ENCODE data around the gene CD1E. TPM values are rescaled to one million over a fixed set of nuclear protein-coding genes. Genes with fewer than 3 reads are reported as not detected.

The CD1E gene
- total RNA-seq, 2 donors from 2014 or later = 0.78 TPM; not detected in 1

DNA sequence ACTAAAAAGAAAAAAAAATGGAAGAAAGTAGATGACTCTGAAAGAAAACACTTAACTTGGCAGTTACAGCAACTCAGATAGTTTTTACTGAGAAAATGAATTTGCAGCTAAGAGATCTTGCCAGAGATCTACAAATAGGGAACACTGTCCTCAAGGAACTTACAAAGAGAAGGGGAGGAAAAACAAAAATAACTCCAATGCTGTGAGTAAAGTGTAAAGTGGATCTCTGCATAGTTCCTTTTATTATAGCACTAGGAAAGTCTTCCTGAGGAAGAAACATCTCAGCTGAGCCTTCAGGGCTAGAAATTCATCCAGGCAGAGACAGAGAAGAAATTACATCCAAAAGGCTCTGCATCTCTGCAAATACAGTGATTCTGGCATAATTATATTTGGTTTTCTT, 26.2 kb upstream of the CD1E start:
- no peak overlapping the region for H3K4me3 ChIP-seq
- H3K4me1 ChIP-seq = no peaks in the 10 kb centered on the region
- ATAC-seq = no peak
- intact Hi-C loops (cut with DNase I) = no loop called here
- H3K36me3 ChIP-seq (replicated peaks in 1 of 2; ENCODE audit: insufficient read depth in 1 of 2, low read depth in 2 of 2) = no peaks in the 10 kb centered on the region
- no peaks in the 10 kb centered on the region for H3K9me3 ChIP-seq
- no peaks in the 10 kb centered on the region for H3K27me3 ChIP-seq
- TF ChIP-seq CTCF (IDR thresholded peaks at IDR 0.05) = no peak
- no peak for TF ChIP-seq POLR2A (IDR thresholded peaks at IDR 0.05)
- DNase-seq = no peak
- H3K27ac ChIP-seq = no peak overlapping the region

GRCh38 chr1:158328426-158328825, 25.3 kb upstream of the CD1E start:
- Histone ChIP-seq H3K27me3 (no peaks in the 10 kb centered on the region), H3K27ac (no peak overlapping the region), H3K4me1 (no peaks in the 10 kb centered on the region), H3K9me3 (no peaks in the 10 kb centered on the region), H3K36me3 (replicated peaks in 1 of 2; ENCODE audit: insufficient read depth in 1 of 2, low read depth in 2 of 2) (no peaks in the 10 kb centered on the region), H3K4me3 (no peak overlapping the region)
- WGBS, 2 donors = 55 to 60% methylated on average over 3 of the region's 3 CpGs
- no peak for DNase-seq
- intact Hi-C loops (cut with DNase I) = no loop called here
- TF ChIP-seq POLR2A (IDR thresholded peaks at IDR 0.05) (no peak), CTCF (IDR thresholded peaks at IDR 0.05) (no peak)
- ATAC-seq = no peak

DNA sequence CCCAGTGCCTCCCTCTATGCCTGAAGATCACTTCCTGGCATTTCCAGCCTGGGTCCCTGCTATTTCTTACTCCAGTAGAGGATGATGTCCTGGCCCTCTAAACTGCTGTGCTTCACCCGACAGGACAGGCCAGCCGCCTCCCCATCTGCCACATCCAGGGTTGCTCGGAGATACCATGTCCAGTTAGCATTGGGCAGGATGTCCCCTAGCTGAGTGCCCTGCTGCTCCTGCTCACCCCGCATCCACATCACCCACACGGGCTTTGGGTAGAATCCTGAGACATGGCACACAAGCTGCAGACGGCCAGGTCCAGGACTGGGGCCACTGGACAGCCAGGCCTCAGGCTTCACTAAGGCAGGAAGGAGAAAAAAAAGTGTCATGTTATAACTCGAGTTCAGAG, 24.4 kb upstream of the CD1E start:
- 68 to 69% methylated on average over 5 to 7 of the region's 7 CpGs for WGBS, 2 donors
- no peak for ATAC-seq

GRCh38 chr1:158329733-158330132, 24.0 kb upstream of the CD1E start:
- intact Hi-C loops (cut with DNase I) = no loop called here
- no peak overlapping the region for H3K4me3 ChIP-seq
- no peaks in the 10 kb centered on the region for H3K27me3 ChIP-seq
- ATAC-seq (no peak), DNase-seq (no peak)
- H3K4me1 ChIP-seq = no peaks in the 10 kb centered on the region
- no peaks in the 10 kb centered on the region for H3K36me3 ChIP-seq (replicated peaks in 1 of 2; ENCODE audit: insufficient read depth in 1 of 2, low read depth in 2 of 2)
- no peaks in the 10 kb centered on the region for H3K9me3 ChIP-seq
- H3K27ac ChIP-seq = no peak overlapping the region
- WGBS, 2 donors = 50 to 66% methylated on average over 3 of the region's 3 CpGs
- no peak for TF ChIP-seq CTCF (IDR thresholded peaks at IDR 0.05)
- no peak for TF ChIP-seq POLR2A (IDR thresholded peaks at IDR 0.05)

More for the DNA sequence above, 24.4 kb upstream of the CD1E start:
- no peaks in the 10 kb centered on the region for H3K27me3 ChIP-seq
- H3K36me3 ChIP-seq (replicated peaks in 1 of 2; ENCODE audit: insufficient read depth in 1 of 2, low read depth in 2 of 2) = no peaks in the 10 kb centered on the region
- no peak for DNase-seq
- intact Hi-C loops (cut with DNase I) = no loop called here
- no peak overlapping the region for H3K27ac ChIP-seq
- H3K9me3 ChIP-seq = no peaks in the 10 kb centered on the region
- no peak overlapping the region for H3K4me3 ChIP-seq
- no peaks in the 10 kb centered on the region for H3K4me1 ChIP-seq
- TF ChIP-seq POLR2A (IDR thresholded peaks at IDR 0.05) = no peak
- no peak for TF ChIP-seq CTCF (IDR thresholded peaks at IDR 0.05)

GRCh38 chr1:158330391-158331105, 23.1 kb upstream of the CD1E start:
- no peaks in the 10 kb centered on the region for H3K9me3 ChIP-seq
- 58% methylated on average over 11 of the region's 11 CpGs for WGBS, 2 donors
- H3K27me3 ChIP-seq = no peaks in the 10 kb centered on the region
- DNase-seq = no peak
- TF ChIP-seq CTCF (IDR thresholded peaks at IDR 0.05) (no peak), POLR2A (IDR thresholded peaks at IDR 0.05) (no peak)
- H3K27ac ChIP-seq = no peak overlapping the region
- H3K36me3 ChIP-seq (replicated peaks in 1 of 2; ENCODE audit: insufficient read depth in 1 of 2, low read depth in 2 of 2) = no peaks in the 10 kb centered on the region
- no peaks in the 10 kb centered on the region for H3K4me1 ChIP-seq
- intact Hi-C loops (cut with DNase I) = no loop called here
- no peak for ATAC-seq
- H3K4me3 ChIP-seq = no peak overlapping the region

All from body of pancreas (tissue), 4 donors.